ENCODE results near the gene TFR2.
A peak's percentile ranks its signal among the peaks of the same experiment; 100 is the strongest.

The TFR2 gene

GRCh38 chr7:100582650-100583049, 58.7 kb downstream of the TFR2 start:
- H3K27ac Mint-ChIP-seq: peak overlapping the region; percentile 90
- ATAC-seq (no peak), DNase-seq (no peak)
- no peaks in the 10 kb centered on the region for H3K9me3 Mint-ChIP-seq
- H3K4me3 Mint-ChIP-seq: peak overlapping the region; percentile 6
- peaks cover 40% of the 10 kb centered on the region for H3K4me1 Mint-ChIP-seq
- H3K36me3 Mint-ChIP-seq (ENCODE audit: low read depth): peaks cover 11% of the 10 kb centered on the region
- H3K27me3 Mint-ChIP-seq: peaks cover 3% of the 10 kb centered on the region

DNA sequence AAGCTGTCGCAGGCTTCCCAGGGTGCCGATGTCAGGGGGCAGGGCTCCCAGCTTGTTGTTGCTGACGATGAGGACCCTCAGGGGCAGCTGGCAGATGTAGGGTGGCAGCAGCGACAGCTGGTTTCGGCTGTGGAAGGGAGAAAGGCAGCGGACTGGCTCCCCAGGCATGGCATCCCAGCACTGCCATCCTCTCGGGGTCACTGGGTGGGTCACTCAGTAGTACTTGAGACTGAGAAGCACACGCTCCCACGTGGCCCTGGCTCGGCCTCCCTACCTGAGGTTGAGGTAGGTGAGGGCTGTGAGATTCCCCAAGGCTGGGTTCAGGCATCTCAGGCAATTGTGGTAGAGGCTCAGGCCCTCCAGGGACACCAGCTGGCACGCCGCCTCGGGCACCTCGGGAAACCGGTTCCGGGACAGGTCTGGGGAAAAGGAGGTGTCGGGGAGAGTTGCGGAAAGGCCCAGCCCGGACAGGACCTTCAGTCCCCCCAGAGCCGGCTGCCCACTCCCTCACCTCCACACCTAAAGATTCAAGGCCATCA, 59.2 kb downstream of the TFR2 start:
- peaks cover 3% of the 10 kb centered on the region for H3K27me3 Mint-ChIP-seq
- peaks cover 11% of the 10 kb centered on the region for H3K36me3 Mint-ChIP-seq (ENCODE audit: low read depth)
- ATAC-seq (no peak), DNase-seq (no peak)
- H3K9me3 Mint-ChIP-seq: no peaks in the 10 kb centered on the region
- H3K4me1 Mint-ChIP-seq: peaks cover 40% of the 10 kb centered on the region
- peak overlapping the region; percentile 6 for H3K4me3 Mint-ChIP-seq
- peak overlapping the region; percentile 90 for H3K27ac Mint-ChIP-seq

DNA sequence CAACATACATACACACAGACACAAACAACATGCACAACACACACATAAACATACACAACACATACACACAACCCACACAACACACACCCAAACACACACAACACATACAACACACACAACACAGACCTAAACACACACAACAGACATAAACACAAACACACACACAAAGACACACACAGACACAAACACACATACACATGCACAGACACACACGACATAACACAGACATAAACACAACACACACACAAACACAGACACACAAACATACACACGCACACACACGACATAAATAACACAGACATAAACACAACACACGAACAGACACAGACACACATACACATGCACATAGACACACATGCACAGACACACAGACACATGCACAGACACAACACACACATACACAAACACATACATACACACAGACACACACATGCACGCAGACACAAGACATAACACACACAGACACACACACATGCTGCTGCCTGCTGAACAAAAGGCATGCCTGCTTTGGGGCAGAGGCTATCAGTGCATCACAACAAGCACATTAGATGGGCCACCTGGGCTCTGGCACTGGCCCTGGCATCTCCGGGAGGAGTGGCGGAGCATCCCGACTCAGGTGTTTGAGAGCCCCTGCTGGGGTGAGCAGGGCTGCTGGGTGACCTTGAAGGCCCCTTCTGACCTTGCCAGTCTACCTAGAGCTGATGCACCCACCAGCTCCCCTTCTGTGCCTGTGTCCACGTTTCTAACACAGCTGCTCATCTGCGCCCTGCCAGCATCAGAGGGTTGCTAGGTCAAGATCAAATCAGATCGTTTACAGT, 60.7 kb downstream of the TFR2 start:
- H3K27me3 Mint-ChIP-seq: no peaks in the 10 kb centered on the region
- H3K36me3 Mint-ChIP-seq (ENCODE audit: low read depth): peaks cover 8% of the 10 kb centered on the region
- H3K27ac Mint-ChIP-seq: no peak overlapping the region
- no peaks in the 10 kb centered on the region for H3K9me3 Mint-ChIP-seq
- DNase-seq (no peak), ATAC-seq (no peak)
- H3K4me1 Mint-ChIP-seq: peaks cover 34% of the 10 kb centered on the region
- H3K4me3 Mint-ChIP-seq: no peak overlapping the region

DNA sequence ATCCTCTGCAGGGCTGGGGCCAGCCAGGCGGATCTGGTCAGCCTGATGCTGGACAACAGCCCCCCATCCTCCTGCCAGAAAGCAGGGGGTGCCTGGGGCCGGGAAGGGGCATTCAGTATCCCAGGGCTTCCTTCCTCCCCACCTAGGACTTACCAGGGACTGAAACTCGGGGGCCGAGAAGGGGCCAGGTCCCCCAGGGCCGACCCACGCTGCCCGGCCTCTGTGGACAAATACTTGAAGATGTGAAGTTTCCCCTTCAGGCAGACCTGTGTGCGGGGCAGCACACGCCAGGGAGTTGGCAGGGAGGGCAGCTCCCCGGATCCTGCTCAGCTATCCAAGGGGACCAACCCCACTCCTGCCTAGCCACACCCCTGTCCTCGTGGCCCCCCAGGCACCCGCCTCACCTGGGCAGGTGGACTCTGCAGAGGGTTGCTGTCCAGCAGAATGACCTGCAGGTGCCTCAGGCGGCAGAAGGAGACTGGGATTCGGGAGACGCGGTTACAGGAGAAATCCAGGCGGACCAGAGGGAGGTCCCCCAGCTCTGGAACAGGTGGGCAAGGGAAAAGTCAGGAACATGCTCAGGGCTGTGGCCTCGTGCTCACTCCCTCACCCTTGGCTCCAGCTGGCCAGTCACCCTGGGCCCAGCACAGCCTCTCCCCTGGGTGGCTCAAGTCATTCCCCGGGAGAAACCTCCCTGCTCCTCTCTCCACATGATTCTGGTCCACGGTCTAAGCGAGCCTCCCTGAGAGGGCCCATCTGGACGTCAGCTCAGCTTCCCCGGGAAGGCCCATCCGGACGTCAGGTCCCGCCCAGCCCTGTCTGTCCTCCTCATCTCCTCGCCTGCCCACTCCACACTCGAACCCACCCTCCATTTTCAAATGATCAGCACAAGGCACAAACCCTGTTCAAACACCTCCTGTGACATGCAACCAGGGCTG, 62.8 kb downstream of the TFR2 start:
- Mint-ChIP-seq H3K27ac (no peak overlapping the region), H3K4me1 (peaks cover 15% of the 10 kb centered on the region), H3K9me3 (no peaks in the 10 kb centered on the region), H3K36me3 (ENCODE audit: low read depth) (peaks cover 9% of the 10 kb centered on the region), H3K27me3 (no peaks in the 10 kb centered on the region), H3K4me3 (no peak overlapping the region)
- ATAC-seq: no peak
- DNase-seq: no peak

DNA sequence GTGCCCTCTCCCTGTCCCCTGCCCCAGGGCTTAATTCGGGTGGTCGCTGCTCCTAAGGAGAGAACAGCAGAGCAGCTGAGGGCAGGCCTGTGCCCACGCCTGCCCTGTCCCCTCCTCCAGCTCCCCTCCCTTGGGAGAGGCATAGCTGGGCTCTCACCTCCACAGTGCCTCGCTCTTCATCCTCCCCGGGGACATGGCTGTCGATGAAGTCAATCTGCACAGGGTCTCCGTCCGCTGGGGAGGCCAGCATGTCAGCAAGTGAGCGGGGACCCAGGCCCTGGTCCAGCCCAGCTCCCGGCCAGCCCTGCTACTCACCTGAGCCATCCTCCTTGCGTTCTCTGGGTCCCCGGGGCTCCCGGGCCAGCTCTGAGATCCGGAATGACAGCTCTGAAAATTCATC, 63.8 kb downstream of the TFR2 start:
- ATAC-seq: no peak
- DNase-seq: no peak
- H3K9me3 Mint-ChIP-seq: no peaks in the 10 kb centered on the region
- no peaks in the 10 kb centered on the region for H3K27me3 Mint-ChIP-seq
- H3K36me3 Mint-ChIP-seq (ENCODE audit: low read depth): peaks cover 9% of the 10 kb centered on the region
- no peak overlapping the region for H3K27ac Mint-ChIP-seq
- peaks cover 5% of the 10 kb centered on the region for H3K4me1 Mint-ChIP-seq
- H3K4me3 Mint-ChIP-seq: no peak overlapping the region

- DNase-seq (no peak), ATAC-seq (no peak)
- H3K27ac Mint-ChIP-seq: no peak overlapping the region
- H3K4me3 Mint-ChIP-seq: no peak overlapping the region
- no peaks in the 10 kb centered on the region for H3K27me3 Mint-ChIP-seq
- H3K9me3 Mint-ChIP-seq: no peaks in the 10 kb centered on the region
- H3K36me3 Mint-ChIP-seq (ENCODE audit: low read depth): peaks cover 9% of the 10 kb centered on the region
- H3K4me1 Mint-ChIP-seq: peaks cover 3% of the 10 kb centered on the region
These were observed 64.2 kb downstream of the TFR2 start for GRCh38 chr7:100577103-100577502.

DNA sequence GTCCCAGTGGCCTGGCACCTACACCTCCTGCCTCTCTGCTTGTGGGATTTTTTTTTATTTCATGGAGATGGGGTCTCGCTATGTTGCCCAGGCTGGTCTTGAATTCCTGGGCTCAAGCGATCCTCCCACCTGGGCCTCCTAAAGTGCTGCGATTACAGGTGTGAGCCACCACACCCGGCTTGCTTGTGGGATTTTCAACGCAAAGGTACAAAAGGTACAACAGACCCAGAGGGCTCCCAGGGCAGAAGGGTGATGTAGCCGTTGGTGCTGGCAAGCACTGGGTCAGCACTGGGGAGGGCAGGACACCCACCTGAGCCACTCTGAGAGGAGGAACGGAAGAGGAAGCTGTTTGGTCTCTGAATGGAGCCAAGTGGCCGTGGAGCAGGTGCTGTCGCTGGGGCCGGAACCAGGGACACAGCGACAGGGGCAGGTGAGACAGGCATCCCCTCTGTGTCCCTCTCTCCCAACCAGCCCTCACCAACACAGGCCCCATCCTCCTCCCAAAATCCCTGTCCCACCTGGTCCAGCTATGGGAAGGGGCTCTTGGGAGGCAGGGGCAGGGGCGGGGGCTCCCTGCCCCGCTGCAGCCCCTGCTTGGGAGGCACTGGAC, 64.9 kb downstream of the TFR2 start:
- no peaks in the 10 kb centered on the region for H3K27me3 Mint-ChIP-seq
- H3K4me3 Mint-ChIP-seq: no peak overlapping the region
- ATAC-seq (no peak), DNase-seq (no peak)
- H3K27ac Mint-ChIP-seq: no peak overlapping the region
- H3K36me3 Mint-ChIP-seq (ENCODE audit: low read depth): peaks cover 9% of the 10 kb centered on the region
- H3K4me1 Mint-ChIP-seq: peaks cover 8% of the 10 kb centered on the region
- H3K9me3 Mint-ChIP-seq: no peaks in the 10 kb centered on the region

DNA sequence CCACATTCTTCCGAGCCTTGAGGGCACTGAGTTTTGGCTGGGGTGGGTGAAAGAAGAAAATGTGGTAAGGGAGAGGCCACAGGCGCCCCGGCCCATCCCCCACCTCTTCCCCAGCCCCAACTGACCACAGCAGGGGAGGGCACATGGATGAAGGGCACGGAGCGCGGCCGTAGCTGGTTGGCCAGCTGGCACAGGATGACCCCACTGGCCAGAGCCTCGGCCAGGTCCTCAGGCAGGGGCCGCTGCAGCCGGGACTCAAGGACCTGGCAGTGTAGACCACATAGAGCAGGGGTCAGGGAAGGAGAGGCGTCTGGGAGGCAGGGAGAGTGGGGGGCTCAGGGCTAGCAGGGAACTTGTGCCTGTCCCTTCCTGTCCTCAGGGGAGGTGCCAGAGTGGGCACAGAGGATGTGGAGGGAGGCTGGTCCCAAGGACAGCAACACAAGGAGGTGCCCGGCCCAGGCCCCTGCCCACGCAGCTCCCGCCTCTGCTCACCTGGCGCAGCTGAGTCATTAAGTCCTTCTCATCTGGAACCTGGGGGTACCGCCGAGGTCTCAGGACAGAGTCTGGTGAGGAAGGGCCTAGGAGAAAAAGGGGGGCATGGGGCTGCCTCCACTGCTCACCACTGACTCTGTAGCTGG, 65.5 kb downstream of the TFR2 start:
- ATAC-seq (no peak), DNase-seq (no peak)
- Mint-ChIP-seq H3K4me1 (peaks cover 9% of the 10 kb centered on the region), H3K4me3 (no peak overlapping the region), H3K27me3 (no peaks in the 10 kb centered on the region), H3K9me3 (no peaks in the 10 kb centered on the region), H3K27ac (no peak overlapping the region), H3K36me3 (ENCODE audit: low read depth) (peaks cover 9% of the 10 kb centered on the region)

- DNase-seq: no peak
- Mint-ChIP-seq H3K27ac (no peak overlapping the region), H3K4me1 (peaks cover 14% of the 10 kb centered on the region), H3K27me3 (no peaks in the 10 kb centered on the region), H3K9me3 (no peaks in the 10 kb centered on the region), H3K4me3 (no peak overlapping the region), H3K36me3 (ENCODE audit: low read depth) (peaks cover 9% of the 10 kb centered on the region)
- ATAC-seq: no peak
These were observed 66.1 kb downstream of the TFR2 start for GRCh38 chr7:100575206-100575631.

- DNase-seq: no peak
- Mint-ChIP-seq H3K9me3 (no peaks in the 10 kb centered on the region), H3K4me1 (peaks cover 15% of the 10 kb centered on the region), H3K4me3 (no peak overlapping the region), H3K36me3 (ENCODE audit: low read depth) (peaks cover 7% of the 10 kb centered on the region), H3K27ac (no peak overlapping the region), H3K27me3 (no peaks in the 10 kb centered on the region)
- ATAC-seq: no peak
These were observed 66.8 kb downstream of the TFR2 start for GRCh38 chr7:100574362-100575205.

DNA sequence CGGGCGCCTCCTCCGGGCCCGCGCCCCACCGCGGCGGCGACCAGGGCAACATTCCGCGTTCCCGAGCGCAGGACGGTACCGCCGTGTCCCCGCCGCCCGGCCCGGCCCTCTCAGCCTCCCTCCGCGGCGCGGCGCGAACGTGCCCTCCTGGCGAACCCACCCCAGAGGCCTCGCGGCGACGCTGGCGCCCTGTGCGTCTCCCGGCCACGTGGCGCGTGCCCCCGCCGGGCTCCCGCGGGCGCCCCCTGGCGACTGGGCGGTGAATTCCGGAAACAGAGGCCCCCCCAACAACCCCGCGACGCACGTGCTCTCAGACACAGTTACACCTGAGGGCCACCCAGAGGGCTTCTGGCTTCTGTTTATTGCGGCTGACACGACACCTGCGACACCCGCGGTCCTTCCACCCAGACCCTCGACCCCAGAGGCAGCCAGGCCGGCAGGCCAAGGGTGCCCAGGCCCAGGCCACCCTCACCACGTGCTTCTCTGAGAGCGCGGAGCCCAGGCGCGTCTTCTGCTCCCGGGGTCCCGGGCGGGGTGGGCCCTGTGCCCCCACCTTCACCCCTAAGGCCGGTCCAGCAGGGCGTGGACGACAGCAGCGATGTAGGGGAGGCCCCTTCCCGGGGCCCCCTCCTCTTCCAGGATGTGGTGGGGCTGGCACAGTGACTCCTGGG, 67.5 kb downstream of the TFR2 start, which contains the start of gene SAP25:
TSS of gene SAP25 (minus strand) at position 210 of the 671 bp plus-strand sequence. CDS start at position 52, 158 bp downstream.
- no peak within 1 kb of the TSS for H3K27ac Mint-ChIP-seq
- peaks cover 22% of the 10 kb centered on the region for H3K4me1 Mint-ChIP-seq
- DNase-seq (no peak), ATAC-seq (no peak)
- no peaks in the 10 kb centered on the region for H3K9me3 Mint-ChIP-seq
- no peaks in the 10 kb centered on the region for H3K27me3 Mint-ChIP-seq
- H3K4me3 Mint-ChIP-seq: no peak within 1 kb of the TSS
- H3K36me3 Mint-ChIP-seq (ENCODE audit: low read depth): peaks cover 4% of the 10 kb centered on the region

DNA sequence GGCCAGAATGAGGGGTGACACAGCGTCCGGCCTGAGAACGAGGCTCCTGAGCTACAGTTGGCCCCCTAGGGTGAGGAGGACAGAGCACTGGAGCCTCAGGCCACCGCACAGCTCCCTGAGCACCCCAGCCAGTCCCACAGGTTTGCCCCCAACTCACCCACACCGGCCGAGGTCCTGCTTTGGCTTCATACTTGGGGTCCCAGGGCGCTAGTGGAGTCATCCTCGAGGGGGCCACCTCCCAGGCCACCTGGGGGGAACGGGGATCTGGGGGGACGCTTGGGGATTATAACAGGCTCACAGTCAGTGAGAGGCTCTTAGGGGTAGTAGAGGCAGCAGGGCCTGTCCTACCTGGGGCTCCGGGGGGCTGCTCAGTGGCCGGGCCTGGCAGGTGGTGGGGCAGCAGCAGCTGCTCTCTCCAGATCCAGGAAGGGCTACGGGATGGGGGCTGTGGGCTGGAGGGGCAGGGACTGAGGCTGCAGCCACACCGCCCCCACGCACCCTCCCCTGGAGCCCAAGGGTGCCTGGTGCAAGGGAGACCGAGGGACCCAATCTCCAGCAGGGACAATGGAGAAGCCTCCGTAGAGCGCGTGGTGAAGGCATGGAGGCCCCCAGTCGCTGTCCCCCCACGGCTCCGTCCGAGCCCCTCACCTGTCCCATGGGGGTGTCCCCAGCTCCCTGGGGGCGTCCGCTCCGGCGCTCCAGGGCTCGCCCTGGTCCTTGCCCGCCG, 68.2 kb downstream of the TFR2 start:
- ATAC-seq (no peak), DNase-seq (no peak)
- Mint-ChIP-seq H3K9me3 (no peaks in the 10 kb centered on the region), H3K27me3 (no peaks in the 10 kb centered on the region), H3K4me3 (no peak overlapping the region), H3K27ac (no peak overlapping the region), H3K4me1 (peaks cover 26% of the 10 kb centered on the region), H3K36me3 (ENCODE audit: low read depth) (peaks cover 1% of the 10 kb centered on the region)
